Right cardiac atrium (tissue), 5 donors: ENCODE results near the gene FTO. TPM values are rescaled to one million over a fixed set of nuclear protein-coding genes. Genes with fewer than 3 reads are reported as not detected.

ENCODE experiments used
- ATAC-seq, 2 donors: fragments of 200-7000 bp; cut with Tn5 transposase; one replicate each; pipeline versions ENCODE4 v1.8.0 to v1.9.1; 2020; ENCODE audit warnings: moderate library complexity in 2 of 2, mild to moderate bottlenecking in 1 of 2
- DNase-seq, 3 donors: peaks; one replicate each; pipeline ENCODE4 v3.0.0-alpha.2; 2020
- H3K27ac ChIP-seq: one replicate; pipeline ENCODE4 v1.5.1; 2013; ENCODE audit warnings: mild to moderate bottlenecking, low read length, control low read depth, moderate library complexity
- H3K27me3 ChIP-seq: one replicate; pipeline ENCODE4 v1.6.1; 2013; ENCODE audit not compliant: control insufficient read depth, insufficient read depth
- H3K4me1 ChIP-seq: one replicate; pipeline ENCODE4 v1.6.1; 2013; ENCODE audit warnings: low read length; ENCODE audit not compliant: control insufficient read depth, insufficient read depth
- H3K4me3 ChIP-seq: one replicate; pipeline ENCODE4 v1.5.1; 2013; ENCODE audit warnings: low read length, control low read depth
- H3K9me3 ChIP-seq: one replicate; pipeline ENCODE4 v1.6.1; 2013; ENCODE audit warnings: low read length; ENCODE audit not compliant: control insufficient read depth
- WGBS: extraction: QIAGEN DNeasy Blood & Tissue Kit; methylation state at CpG from one replicate; pipeline ENCODE4 v1.1.7; 2013; 5-methylcytosine and 5-hydroxymethylcytosine counted together
- intact Hi-C, 4 donors: fragments of 100-400 bp; cut with DNase I; formaldehyde crosslinking; loops; one replicate each; pipeline versions ENCODE4 v1.11.0 to v1.14.0; 2022 to 2023
- polyA plus RNA-seq: library from polyadenylated mRNA; stranded (reverse); fragments of 200-250 nt; gene quantifications from one replicate; pipeline ENCODE4 v1.2.3, GENCODE V29; 2013
- total RNA-seq, 4 donors: library from RNA; stranded (reverse); fragmentation: NEBNext Ultra II Directional; extraction: Animal tissue kit (Norgen Biotek cat#: 25700); gene quantifications; one replicate each; pipeline ENCODE4 v1.2.1, GENCODE V29; 2021
- donor health status: healthy with polysubstance abuse.
- donor health status: DM: no; HTN: yes; CAD: no.
- donor health status: DM: no; HTN: no; CAD: no.
- donor health status: DM: no; HTN: yes; CAD: no; lungs with severe emphysema.
- donor health status: DM: yes; HTN: yes; CAD: no.

FTO gene
- total and polyA plus RNA-seq, 5 donors = 21.9 to 86.3 (median 78.2) TPM

DNA sequence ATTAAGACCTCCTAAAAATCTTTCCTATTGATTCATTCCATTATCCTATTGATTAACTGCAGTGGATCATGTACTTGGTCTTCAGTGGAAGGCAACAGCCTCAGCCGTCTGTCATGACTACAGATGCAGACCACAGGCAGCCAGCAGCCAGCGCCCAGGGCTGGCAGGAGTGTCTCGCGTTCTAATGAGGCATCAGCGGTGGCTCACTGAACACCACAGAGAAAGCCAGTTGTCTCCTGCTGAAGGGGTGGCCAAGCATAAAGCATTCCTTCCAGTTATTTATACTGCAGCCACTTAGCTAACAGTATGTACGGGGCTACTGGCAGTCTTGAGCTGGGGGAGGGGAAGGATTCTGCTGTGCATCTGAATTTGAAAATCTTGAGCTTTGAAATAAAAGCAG lies 368.3 kb downstream of the FTO start:
- WGBS = 81% methylated on average over 6 of the region's 6 CpGs
- ATAC-seq = no peak
- no peak for DNase-seq

GRCh38 chr16:54073356-54073755 lies 369.4 kb downstream of the FTO start:
- no peaks in the 10 kb centered on the region for H3K9me3 ChIP-seq
- no peaks in the 10 kb centered on the region for H3K27me3 ChIP-seq
- DNase-seq = no peak
- H3K4me1 ChIP-seq = no peaks in the 10 kb centered on the region
- intact Hi-C loops = no loop called here
- WGBS = 70% methylated on average over 3 of the region's 3 CpGs
- no peak overlapping the region for H3K4me3 ChIP-seq
- H3K27ac ChIP-seq = no peak overlapping the region
- no peak for ATAC-seq

More for the DNA sequence above, 368.3 kb downstream of the FTO start:
- Histone ChIP-seq H3K4me1 (no peaks in the 10 kb centered on the region), H3K27me3 (no peaks in the 10 kb centered on the region), H3K27ac (no peak overlapping the region), H3K9me3 (no peaks in the 10 kb centered on the region), H3K4me3 (no peak overlapping the region)
- intact Hi-C loops = no loop called here

DNA sequence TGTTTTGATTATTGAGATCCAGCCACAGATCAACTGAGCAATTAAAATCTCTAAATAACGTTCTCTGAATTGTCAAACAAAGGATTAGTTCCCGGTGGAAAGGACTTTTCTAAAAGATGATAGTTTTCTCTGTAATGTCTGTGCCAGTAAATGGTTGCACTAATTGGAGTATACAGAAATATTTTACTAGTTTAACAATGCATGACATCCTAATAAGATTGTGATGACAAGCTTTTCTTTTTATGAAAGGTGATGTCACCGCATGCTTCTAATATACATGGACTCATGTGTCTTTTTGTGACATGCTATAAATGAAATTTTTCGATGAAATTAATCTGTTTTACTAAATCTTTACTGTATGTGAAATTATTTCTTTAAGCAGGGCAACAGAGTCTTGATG lies 371.5 kb downstream of the FTO start:
- H3K27me3 ChIP-seq = no peaks in the 10 kb centered on the region
- no peak overlapping the region for H3K27ac ChIP-seq
- H3K4me1 ChIP-seq = no peaks in the 10 kb centered on the region
- 93% methylated on average over 4 of the region's 4 CpGs for WGBS
- H3K4me3 ChIP-seq = no peak overlapping the region
- no peaks in the 10 kb centered on the region for H3K9me3 ChIP-seq
- no peak for DNase-seq
- ATAC-seq = no peak
- intact Hi-C loops = no loop called here

- Histone ChIP-seq H3K27me3 (no peaks in the 10 kb centered on the region), H3K4me1 (no peaks in the 10 kb centered on the region), H3K27ac (no peak overlapping the region), H3K9me3 (no peaks in the 10 kb centered on the region), H3K4me3 (no peak overlapping the region)
- ATAC-seq (no peak), DNase-seq (no peak)
- WGBS = 97% methylated on average over 3 of the region's 3 CpGs
- intact Hi-C loops = no loop called here
Measured at GRCh38 chr16:54076006-54076504, 372.1 kb downstream of the FTO start.

DNA sequence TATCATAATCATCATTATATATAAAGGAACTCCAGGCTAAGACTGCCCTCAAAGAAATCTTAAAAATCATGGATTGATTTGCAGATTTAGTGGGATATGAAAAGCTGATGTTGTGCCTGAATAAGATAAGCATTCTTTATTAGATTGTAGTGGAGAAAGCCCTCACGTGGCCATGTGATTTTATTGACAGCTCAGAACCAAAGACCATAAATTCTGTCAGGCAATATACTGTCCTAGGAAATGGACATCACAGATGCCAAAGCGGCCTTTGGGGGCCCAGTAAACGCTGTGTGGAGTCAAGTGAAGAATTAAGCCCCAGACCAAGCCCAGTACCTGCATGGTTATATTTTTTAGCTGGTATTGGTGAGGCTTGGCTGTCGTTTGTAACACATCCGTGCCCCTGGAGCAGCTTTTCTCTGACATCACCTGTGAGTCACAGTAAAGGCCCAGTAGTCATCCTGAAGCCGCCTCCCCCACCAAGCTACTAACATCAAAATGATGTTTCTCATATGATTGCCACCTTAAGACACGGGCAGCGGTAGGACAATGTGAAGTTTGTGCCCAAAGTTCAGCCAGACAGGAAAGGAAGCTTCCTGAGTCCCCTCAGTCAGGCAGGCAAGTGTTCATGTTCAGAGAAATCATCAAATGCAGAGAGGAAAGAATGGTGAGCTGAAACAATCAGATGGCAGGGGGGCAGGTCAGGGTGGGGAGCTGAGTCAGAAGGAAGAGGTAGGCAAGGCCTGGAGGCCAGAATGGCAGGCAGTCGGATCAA lies 373.3 kb downstream of the FTO start:
- H3K4me1 ChIP-seq = no peaks in the 10 kb centered on the region
- H3K9me3 ChIP-seq = no peaks in the 10 kb centered on the region
- intact Hi-C loops = no loop called here
- H3K27ac ChIP-seq = no peak overlapping the region
- no peak overlapping the region for H3K4me3 ChIP-seq
- no peaks in the 10 kb centered on the region for H3K27me3 ChIP-seq
- peak in 1 of 2 donors; percentile 66 for ATAC-seq
- no peak for DNase-seq
- 68% methylated on average over 9 of the region's 9 CpGs for WGBS

- H3K27me3 ChIP-seq = no peaks in the 10 kb centered on the region
- DNase-seq = no peak
- H3K4me3 ChIP-seq = no peak overlapping the region
- H3K4me1 ChIP-seq = no peaks in the 10 kb centered on the region
- H3K27ac ChIP-seq = no peak overlapping the region
- no peaks in the 10 kb centered on the region for H3K9me3 ChIP-seq
- intact Hi-C loops = no loop called here
- 83% methylated on average over 7 of the region's 7 CpGs for WGBS
- ATAC-seq = no peak
Measured at GRCh38 chr16:54080524-54081008, 376.6 kb downstream of the FTO start.

DNA sequence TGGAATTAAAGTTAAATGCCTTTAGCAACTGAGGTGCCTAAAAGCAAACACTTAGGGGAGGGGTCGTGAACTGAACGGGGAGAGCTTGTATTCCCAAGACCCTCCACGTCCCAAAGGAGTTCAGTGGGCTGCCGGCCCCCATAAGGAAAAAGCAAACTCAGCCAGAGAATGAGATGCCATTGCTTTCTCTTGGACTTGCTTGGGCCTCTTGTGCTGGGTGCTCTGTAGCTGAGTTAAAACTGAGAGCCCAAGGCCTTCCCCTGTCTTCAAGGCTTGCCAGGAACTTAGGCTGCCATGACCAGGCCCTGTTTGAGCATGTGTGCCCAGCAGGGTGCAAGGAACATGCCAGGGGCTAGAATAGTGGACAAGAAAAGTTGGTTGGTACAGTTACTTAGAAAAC lies 382.8 kb downstream of the FTO start:
- DNase-seq (no peak), ATAC-seq (no peak)
- 89% methylated on average over 4 of the region's 4 CpGs for WGBS
- Histone ChIP-seq H3K27me3 (no peaks in the 10 kb centered on the region), H3K9me3 (no peaks in the 10 kb centered on the region), H3K4me1 (no peaks in the 10 kb centered on the region), H3K4me3 (no peak overlapping the region), H3K27ac (no peak overlapping the region)
- intact Hi-C loops = no loop called here

DNA sequence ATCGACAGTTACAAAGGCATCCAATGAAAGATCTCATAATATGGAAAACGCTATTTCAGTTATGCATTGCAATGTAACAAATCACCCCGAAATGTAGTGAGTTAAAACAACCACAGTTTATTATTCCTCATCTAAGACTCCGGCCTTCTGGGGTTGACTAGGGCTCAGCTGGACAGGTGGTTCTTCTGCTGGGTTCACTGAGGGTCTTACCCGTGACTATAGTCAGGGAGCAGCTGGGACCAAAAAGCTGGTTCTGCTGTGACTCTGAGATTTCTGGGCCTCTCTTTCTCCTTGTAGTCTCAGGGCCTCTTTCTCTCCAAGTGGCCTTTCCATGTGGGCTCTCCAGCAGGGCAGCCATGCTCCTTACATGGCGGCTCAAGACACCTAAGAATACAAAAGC lies 386.6 kb downstream of the FTO start:
- no peak for ATAC-seq

DNA sequence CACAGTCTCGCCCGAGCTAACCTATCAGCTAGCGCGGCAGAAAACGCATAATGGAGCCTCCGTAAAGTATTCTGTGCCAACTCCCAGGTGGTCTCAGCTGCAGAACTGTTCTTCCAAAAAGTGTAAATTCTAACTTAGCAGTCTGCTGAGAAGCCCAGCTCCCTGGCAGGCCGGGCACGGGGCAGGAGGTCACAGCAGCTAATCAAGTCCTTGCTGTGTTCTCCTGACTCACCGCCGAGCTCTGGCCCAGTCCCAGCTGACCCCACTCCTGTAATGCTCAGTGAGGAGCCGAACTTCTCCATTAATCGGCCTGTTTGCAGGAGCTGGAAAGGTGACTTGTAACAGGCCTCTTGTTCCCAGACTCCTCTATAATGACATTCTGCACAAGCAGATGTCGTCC lies 389.3 kb downstream of the FTO start:
- no peak for ATAC-seq
- Histone ChIP-seq H3K27ac (no peak overlapping the region), H3K9me3 (no peaks in the 10 kb centered on the region), H3K4me1 (no peaks in the 10 kb centered on the region), H3K4me3 (no peak overlapping the region), H3K27me3 (no peaks in the 10 kb centered on the region)
- intact Hi-C loops = no loop called here
- WGBS = 90% methylated on average over 13 of the region's 13 CpGs
- DNase-seq = peak in 1 of 3 donors; percentile 30

More for the DNA sequence above, 386.6 kb downstream of the FTO start:
- intact Hi-C loops = no loop called here
- DNase-seq = no peak
- no peaks in the 10 kb centered on the region for H3K4me1 ChIP-seq
- H3K27me3 ChIP-seq = no peaks in the 10 kb centered on the region
- WGBS = 99% methylated on average over 6 of the region's 6 CpGs
- no peak overlapping the region for H3K27ac ChIP-seq
- H3K9me3 ChIP-seq = no peaks in the 10 kb centered on the region
- H3K4me3 ChIP-seq = no peak overlapping the region

DNA sequence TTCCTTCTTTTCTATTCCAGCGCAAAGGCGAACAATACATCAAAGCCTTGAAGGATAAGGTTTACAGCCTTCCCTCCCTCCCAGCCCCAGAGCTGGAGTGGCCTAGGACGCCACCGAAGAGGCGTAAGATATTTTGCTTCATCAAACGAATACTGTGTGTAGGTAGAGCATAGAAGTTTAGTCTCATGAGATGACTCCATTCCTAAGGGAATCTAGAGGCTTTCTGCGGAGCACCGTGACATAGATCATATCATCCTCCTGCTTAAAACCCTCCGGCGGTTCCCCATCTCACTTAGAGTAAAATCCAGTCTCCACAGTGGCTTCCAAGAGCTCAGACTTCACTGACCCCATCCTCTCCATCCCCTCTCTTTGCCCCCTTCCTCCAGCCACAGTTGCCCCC lies 390.7 kb downstream of the FTO start:
- no peaks in the 10 kb centered on the region for H3K27me3 ChIP-seq
- ATAC-seq (no peak), DNase-seq (no peak)
- no peaks in the 10 kb centered on the region for H3K9me3 ChIP-seq
- WGBS = 97% methylated on average over 10 of the region's 10 CpGs
- H3K4me1 ChIP-seq = no peaks in the 10 kb centered on the region
- no peak overlapping the region for H3K27ac ChIP-seq
- H3K4me3 ChIP-seq = no peak overlapping the region
- intact Hi-C loops = no loop called here

DNA sequence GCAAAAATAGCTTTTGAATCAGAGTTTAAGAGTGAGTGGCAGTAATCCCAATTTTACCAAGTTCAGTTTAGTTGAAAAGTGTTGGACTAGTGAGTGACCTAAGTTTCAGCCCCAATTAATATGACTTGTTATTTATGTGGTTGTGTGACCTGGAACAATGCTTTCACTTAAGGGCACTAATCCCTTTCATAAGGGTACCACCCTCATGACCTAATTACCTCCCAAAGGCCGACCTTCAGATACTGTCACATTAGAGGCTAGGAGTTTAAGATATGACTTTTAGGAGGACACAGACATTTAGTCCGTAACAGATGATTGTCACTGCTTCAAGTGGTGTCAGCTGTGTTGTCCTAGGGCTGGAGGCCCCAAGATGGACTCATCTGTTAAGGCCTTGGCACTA lies 392.7 kb downstream of the FTO start:
- 93% methylated on average over 2 of the region's 2 CpGs for WGBS
- ATAC-seq = no peak
- Histone ChIP-seq H3K27ac (no peak overlapping the region), H3K27me3 (no peaks in the 10 kb centered on the region), H3K4me3 (no peak overlapping the region), H3K9me3 (no peaks in the 10 kb centered on the region), H3K4me1 (no peaks in the 10 kb centered on the region)
- intact Hi-C loops = no loop called here
- DNase-seq = no peak
